ENCODE data around the gene SCFD1. TPM values are rescaled to one million over a fixed set of nuclear protein-coding genes. Genes with fewer than 3 reads are reported as not detected.
"Not testable (repeated sequence)": the region's sequence is repeated elsewhere in the genome, so short reads cannot be mapped to it uniquely, and the experiment has no call there.

The SCFD1 gene
- total and polyA plus RNA-seq, 10 donors = 45.7 to 105 (median 74.4) TPM

DNA sequence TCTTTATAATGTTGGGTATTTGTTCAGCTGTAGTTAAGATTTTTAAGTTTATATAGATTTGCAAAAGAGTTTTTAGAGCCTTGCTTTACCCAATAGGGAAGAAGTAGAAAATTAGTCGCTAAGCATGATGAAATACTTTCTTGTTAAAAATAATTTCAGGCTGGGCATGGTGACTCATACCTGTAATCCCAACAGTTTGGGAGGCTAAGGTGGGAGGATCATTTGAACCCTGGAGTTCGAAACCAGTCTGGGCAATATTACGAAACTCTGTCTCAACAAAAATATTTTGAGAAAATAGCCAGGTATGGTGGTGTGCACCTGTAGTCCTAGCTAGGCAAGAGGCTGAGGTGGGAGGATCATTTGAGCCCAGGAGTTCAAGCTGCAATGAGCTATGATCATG is 18.7 kb upstream of the SCFD1 start:
- Histone ChIP-seq H3K4me3 (no peak overlapping the region), H3K36me3 (peaks cover 4 to 99% (median 55%) of the 10 kb centered on the region in 6 donors), H3K9me3 (no peaks in the 10 kb centered on the region), H3K27ac (no peak overlapping the region), H3K4me1 (no peaks in the 10 kb centered on the region), H3K27me3 (replicated peaks in 1 of 7) (no peaks in the 10 kb centered on the region)
- TF ChIP-seq, protein P1, sequence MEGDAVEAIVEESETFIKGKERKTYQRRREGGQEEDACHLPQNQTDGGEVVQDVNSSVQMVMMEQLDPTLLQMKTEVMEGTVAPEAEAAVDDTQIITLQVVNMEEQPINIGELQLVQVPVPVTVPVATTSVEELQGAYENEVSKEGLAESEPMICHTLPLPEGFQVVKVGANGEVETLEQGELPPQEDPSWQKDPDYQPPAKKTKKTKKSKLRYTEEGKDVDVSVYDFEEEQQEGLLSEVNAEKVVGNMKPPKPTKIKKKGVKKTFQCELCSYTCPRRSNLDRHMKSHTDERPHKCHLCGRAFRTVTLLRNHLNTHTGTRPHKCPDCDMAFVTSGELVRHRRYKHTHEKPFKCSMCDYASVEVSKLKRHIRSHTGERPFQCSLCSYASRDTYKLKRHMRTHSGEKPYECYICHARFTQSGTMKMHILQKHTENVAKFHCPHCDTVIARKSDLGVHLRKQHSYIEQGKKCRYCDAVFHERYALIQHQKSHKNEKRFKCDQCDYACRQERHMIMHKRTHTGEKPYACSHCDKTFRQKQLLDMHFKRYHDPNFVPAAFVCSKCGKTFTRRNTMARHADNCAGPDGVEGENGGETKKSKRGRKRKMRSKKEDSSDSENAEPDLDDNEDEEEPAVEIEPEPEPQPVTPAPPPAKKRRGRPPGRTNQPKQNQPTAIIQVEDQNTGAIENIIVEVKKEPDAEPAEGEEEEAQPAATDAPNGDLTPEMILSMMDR (IDR thresholded peaks at IDR 0.05 in 8 of 11, conservative IDR thresholded peaks at IDR 0.05 in 3 of 11) = no peak
- TF ChIP-seq POLR2A (IDR thresholded peaks at IDR 0.05) (no peak), POLR2AphosphoS5 (IDR thresholded peaks at IDR 0.05) (no peak)
- intact Hi-C loops (cut with DNase I; ENCODE audit: low total_unique reads) = no loop called here
- 90 to 99% (median 93%) methylated on average over 3 of the region's 3 CpGs for WGBS, 5 donors
- no peak for DNase-seq

DNA sequence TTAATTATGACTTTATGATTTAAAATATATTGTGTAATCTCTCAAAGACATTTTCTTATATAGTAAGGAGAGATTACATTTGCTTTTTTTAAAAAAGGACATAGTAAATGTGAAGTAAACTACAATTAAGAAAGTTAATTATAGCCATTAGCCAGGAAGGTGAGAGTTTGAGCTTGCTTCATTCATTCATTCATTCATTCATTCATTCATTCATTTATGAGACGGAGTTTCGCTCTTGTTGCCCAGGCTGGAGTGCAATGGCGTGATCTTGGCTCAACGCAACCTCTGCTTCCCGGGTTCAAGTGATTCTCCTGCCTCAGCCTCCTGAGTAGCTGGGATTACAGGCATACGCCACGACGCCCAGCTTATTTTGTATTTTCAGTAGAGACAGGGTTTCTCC is 17.4 kb upstream of the SCFD1 start:
- whole genome bisulfite sequencing, 5 donors = 93 to 100% (median 98%) methylated on average over 8 of the region's 8 CpGs
- DNase-seq; intact Hi-C loops (cut with DNase I; ENCODE audit: low total_unique reads); H3K4me1 ChIP-seq; H3K27ac ChIP-seq; H3K9me3 ChIP-seq; H3K27me3 ChIP-seq (replicated peaks in 1 of 7); H3K4me3 ChIP-seq: not testable (repeated sequence)
- H3K36me3 ChIP-seq = peaks cover 4 to 94% (median 47%) of the 10 kb centered on the region in 6 donors

DNA sequence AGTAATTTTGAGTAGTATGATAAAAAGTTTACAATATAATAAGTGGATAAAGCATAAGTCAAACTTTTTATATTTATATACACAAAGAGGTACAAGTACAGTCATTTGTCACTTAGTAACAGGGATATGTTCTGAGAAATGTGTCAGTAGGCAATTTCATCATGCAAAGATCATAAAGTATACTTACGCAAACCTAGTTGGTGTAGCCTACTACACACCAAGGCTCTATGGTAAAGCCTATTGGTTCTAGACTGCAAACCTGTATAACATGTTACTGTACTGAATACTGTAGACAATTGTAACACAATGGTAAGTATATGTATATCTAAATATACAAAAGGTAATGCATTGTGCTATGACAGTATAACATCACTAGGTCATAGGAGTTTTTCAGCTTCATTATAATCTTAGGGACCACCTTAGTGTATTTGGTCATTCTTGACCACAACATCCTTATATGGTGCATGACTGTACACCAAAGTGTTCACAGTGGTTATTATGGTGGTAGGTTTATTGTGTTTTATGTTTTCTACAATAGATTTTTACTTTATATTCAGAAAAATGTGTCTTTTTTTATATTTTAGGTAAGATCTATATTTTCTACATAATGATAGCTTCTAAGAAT is 14.9 kb upstream of the SCFD1 start:
- TF ChIP-seq, protein P1 (IDR thresholded peaks at IDR 0.05 in 8 of 11, conservative IDR thresholded peaks at IDR 0.05 in 3 of 11) = no peak
- TF ChIP-seq POLR2AphosphoS5 (IDR thresholded peaks at IDR 0.05) (no peak), POLR2A (IDR thresholded peaks at IDR 0.05) (no peak)
- intact Hi-C loops (cut with DNase I; ENCODE audit: low total_unique reads) = no loop called here
- Histone ChIP-seq H3K4me1 (peaks cover 0 to 5% (median 0%) of the 10 kb centered on the region in 6 donors), H3K36me3 (peaks cover 2 to 84% (median 38%) of the 10 kb centered on the region in 6 donors), H3K4me3 (no peak overlapping the region), H3K27me3 (replicated peaks in 1 of 7) (no peaks in the 10 kb centered on the region), H3K27ac (no peak overlapping the region), H3K9me3 (no peaks in the 10 kb centered on the region)
- WGBS, 5 donors = 91 to 100% (median 97%) methylated on average over 1 of the region's 1 CpG
- no peak for DNase-seq

DNA sequence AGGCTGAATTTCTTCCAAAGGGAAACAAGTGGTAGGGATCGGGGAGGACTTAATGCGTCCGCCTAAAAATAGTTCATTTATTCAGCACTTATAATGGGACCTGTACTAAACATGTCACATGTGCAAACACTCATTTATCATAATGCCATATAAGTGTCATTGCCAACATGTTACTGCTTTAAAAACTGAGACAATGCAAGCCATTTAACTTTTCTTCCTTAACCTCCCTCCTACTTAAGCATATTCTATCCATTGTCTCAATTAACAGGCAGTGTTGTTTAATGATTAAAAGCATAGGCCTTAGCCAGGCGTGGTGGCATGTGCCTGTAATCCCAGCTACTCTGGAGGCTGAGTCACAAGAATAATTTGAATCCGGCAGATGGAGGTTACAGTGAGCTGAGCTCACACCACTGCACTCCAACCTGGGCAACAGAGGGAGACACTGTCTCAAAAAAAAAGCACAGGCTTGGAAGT is 13.5 kb upstream of the SCFD1 start:
- no peak for DNase-seq
- 94 to 99% (median 95%) methylated on average over 5 of the region's 5 CpGs for WGBS, 5 donors
- Histone ChIP-seq H3K4me3 (no peak overlapping the region), H3K27ac (no peak overlapping the region), H3K9me3 (no peaks in the 10 kb centered on the region), H3K4me1 (peaks cover 0 to 5% (median 0%) of the 10 kb centered on the region in 6 donors), H3K36me3 (peaks cover 2 to 80% (median 25%) of the 10 kb centered on the region in 6 donors), H3K27me3 (replicated peaks in 1 of 7) (no peaks in the 10 kb centered on the region)
- intact Hi-C loops (cut with DNase I; ENCODE audit: low total_unique reads) = no loop called here
- TF ChIP-seq, protein P1 (IDR thresholded peaks at IDR 0.05 in 8 of 11, conservative IDR thresholded peaks at IDR 0.05 in 3 of 11) = no peak
- TF ChIP-seq POLR2A (IDR thresholded peaks at IDR 0.05) = no peak
- TF ChIP-seq POLR2AphosphoS5 (IDR thresholded peaks at IDR 0.05) = no peak

Measured in spleen (tissue), 11 donors.